ENCODE results near the gene FGF14. TPM values are rescaled to one million over a fixed set of nuclear protein-coding genes. Genes with fewer than 3 reads are reported as not detected.

The FGF14 gene
- total RNA-seq, 3 donors from 2014 or later (not counting 1 experiment from before 2014, with no cell fraction given): not detected

- Histone ChIP-seq H3K4me3 (ENCODE audit: low read length) (no peak overlapping the region), H3K27ac (ENCODE audit: low read length) (no peak overlapping the region), H3K36me3 (ENCODE audit: control insufficient read depth, insufficient read depth, low read length) (no peaks in the 10 kb centered on the region), H3K9me3 (ENCODE audit: control insufficient read depth, insufficient read depth, low read length) (no peaks in the 10 kb centered on the region), H3K27me3 (ENCODE audit: control insufficient read depth, insufficient read depth, low read length) (no peaks in the 10 kb centered on the region), H3K4me1 (ENCODE audit: control insufficient read depth, insufficient read depth, low read length) (no peaks in the 10 kb centered on the region)
- no peak for ATAC-seq
- no peak overlapping the region for H3K4me3 Mint-ChIP-seq
- TF ChIP-seq CTCF (IDR thresholded peaks at IDR 0.05): no peak
- H3K9me3 Mint-ChIP-seq: peaks cover 21 to 26% of the 10 kb centered on the region in 2 donors
- no peaks in the 10 kb centered on the region for H3K4me1 Mint-ChIP-seq
- 83% methylated on average over 4 of the region's 4 CpGs for WGBS (ENCODE audit: insufficient coverage)
- no peak for DNase-seq
- intact Hi-C loops (cut with micrococcal nuclease): no loop called here
- no peak overlapping the region for H3K27ac Mint-ChIP-seq
- peaks cover 15% of the 10 kb centered on the region for H3K36me3 Mint-ChIP-seq
- no peaks in the 10 kb centered on the region for H3K27me3 Mint-ChIP-seq (ENCODE audit: low read depth in 2 of 2)
Observed at GRCh38 chr13:102020611-102021216, 381.1 kb downstream of the FGF14 start.

- intact Hi-C loops (cut with micrococcal nuclease): no loop called here
- no peaks in the 10 kb centered on the region for H3K9me3 ChIP-seq (ENCODE audit: control insufficient read depth, insufficient read depth, low read length)
- no peak for ATAC-seq
- no peak for TF ChIP-seq CTCF (IDR thresholded peaks at IDR 0.05)
- H3K36me3 Mint-ChIP-seq: peaks cover 15% of the 10 kb centered on the region
- H3K4me1 ChIP-seq (ENCODE audit: control insufficient read depth, insufficient read depth, low read length): no peaks in the 10 kb centered on the region
- no peak for DNase-seq
- no peaks in the 10 kb centered on the region for H3K27me3 ChIP-seq (ENCODE audit: control insufficient read depth, insufficient read depth, low read length)
- H3K27ac ChIP-seq (ENCODE audit: low read length): no peak overlapping the region
- H3K36me3 ChIP-seq (ENCODE audit: control insufficient read depth, insufficient read depth, low read length): no peaks in the 10 kb centered on the region
- no peak overlapping the region for H3K27ac Mint-ChIP-seq
- peaks cover 20 to 26% of the 10 kb centered on the region in 2 donors for H3K9me3 Mint-ChIP-seq
- H3K4me3 ChIP-seq (ENCODE audit: low read length): no peak overlapping the region
- H3K27me3 Mint-ChIP-seq (ENCODE audit: low read depth in 2 of 2): no peaks in the 10 kb centered on the region
- H3K4me3 Mint-ChIP-seq: no peak overlapping the region
- H3K4me1 Mint-ChIP-seq: no peaks in the 10 kb centered on the region
Observed at GRCh38 chr13:102018716-102019115, 383.1 kb downstream of the FGF14 start.

GRCh38 chr13:102017248-102017647 is 384.6 kb downstream of the FGF14 start:
- no peak for TF ChIP-seq CTCF (IDR thresholded peaks at IDR 0.05)
- H3K4me3 Mint-ChIP-seq: no peak overlapping the region

More at GRCh38 chr13:102017248-102017647, 384.6 kb downstream of the FGF14 start:
- no peaks in the 10 kb centered on the region for H3K9me3 ChIP-seq (ENCODE audit: control insufficient read depth, insufficient read depth, low read length)
- intact Hi-C loops (cut with micrococcal nuclease): no loop called here
- Mint-ChIP-seq H3K4me1 (no peaks in the 10 kb centered on the region), H3K27ac (no peak overlapping the region), H3K36me3 (peaks cover 21% of the 10 kb centered on the region), H3K27me3 (ENCODE audit: low read depth in 2 of 2) (no peaks in the 10 kb centered on the region), H3K9me3 (peaks cover 23 to 29% of the 10 kb centered on the region in 2 donors)
- H3K27ac ChIP-seq (ENCODE audit: low read length): no peak overlapping the region
- H3K4me1 ChIP-seq (ENCODE audit: control insufficient read depth, insufficient read depth, low read length): no peaks in the 10 kb centered on the region
- H3K36me3 ChIP-seq (ENCODE audit: control insufficient read depth, insufficient read depth, low read length): no peaks in the 10 kb centered on the region
- no peak overlapping the region for H3K4me3 ChIP-seq (ENCODE audit: low read length)
- H3K27me3 ChIP-seq (ENCODE audit: control insufficient read depth, insufficient read depth, low read length): no peaks in the 10 kb centered on the region
- no peak for DNase-seq
- ATAC-seq: no peak

Measured in natural killer cell (primary cell).